ENCODE measurements around the gene LIMS2.

DNA sequence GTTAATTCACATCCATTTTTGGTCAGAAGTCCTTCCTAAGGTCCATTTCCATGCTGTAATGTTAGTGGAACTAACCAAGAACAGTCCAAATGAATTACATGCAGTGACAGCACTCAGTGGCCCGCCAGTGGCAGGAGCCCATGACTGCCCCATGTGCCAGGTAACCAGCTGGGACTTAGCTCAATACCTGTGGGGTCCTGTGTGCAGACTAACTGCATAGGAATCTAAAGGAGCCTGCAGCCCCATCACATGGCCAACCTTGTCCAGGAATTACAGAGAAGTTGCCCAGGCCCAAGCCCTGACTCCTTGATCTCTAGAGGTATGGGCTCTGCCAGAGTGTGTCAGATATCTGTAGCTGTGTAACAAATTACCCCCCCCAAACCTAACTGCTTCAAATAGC, 64.8 kb downstream of the LIMS2 start:
- TF ChIP-seq, protein P1, sequence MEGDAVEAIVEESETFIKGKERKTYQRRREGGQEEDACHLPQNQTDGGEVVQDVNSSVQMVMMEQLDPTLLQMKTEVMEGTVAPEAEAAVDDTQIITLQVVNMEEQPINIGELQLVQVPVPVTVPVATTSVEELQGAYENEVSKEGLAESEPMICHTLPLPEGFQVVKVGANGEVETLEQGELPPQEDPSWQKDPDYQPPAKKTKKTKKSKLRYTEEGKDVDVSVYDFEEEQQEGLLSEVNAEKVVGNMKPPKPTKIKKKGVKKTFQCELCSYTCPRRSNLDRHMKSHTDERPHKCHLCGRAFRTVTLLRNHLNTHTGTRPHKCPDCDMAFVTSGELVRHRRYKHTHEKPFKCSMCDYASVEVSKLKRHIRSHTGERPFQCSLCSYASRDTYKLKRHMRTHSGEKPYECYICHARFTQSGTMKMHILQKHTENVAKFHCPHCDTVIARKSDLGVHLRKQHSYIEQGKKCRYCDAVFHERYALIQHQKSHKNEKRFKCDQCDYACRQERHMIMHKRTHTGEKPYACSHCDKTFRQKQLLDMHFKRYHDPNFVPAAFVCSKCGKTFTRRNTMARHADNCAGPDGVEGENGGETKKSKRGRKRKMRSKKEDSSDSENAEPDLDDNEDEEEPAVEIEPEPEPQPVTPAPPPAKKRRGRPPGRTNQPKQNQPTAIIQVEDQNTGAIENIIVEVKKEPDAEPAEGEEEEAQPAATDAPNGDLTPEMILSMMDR (IDR thresholded peaks at IDR 0.05), result no peak
- no peak for TF ChIP-seq ZFX (IDR thresholded peaks at IDR 0.05; ENCODE audit: borderline replicate concordance)
